ENCODE results near the gene RSAD1. TPM values are rescaled to one million over a fixed set of nuclear protein-coding genes. Genes with fewer than 3 reads are reported as not detected.

The RSAD1 gene
- total and polyA plus RNA-seq, 10 of the 15 experiments (the other 5 are each of a cell fraction or from before 2014, with no cell fraction given), result 2.5 to 28.1 (median 22.6) TPM

DNA sequence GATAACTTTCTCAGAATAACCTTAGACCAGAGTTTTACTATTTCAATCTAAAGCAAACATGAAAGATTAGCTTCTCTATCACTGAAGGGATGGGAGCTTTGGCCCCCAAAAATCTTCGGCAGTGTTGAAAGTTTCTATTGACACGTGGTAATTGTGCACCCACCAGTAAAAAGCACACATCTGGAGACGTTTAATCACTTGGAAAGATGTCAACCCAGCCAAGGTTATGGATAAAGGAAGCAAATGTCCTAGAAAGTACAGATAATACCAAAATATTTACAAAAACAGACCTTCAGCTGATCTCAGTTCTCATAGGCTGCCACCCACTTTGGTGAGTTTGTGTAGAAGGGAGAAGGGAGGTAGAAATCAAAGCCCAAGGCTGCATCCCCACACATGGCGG lies 34.8 kb downstream of the RSAD1 start (continued):
- TF ChIP-seq SIX5 (IDR thresholded peaks at IDR 0.05; ENCODE audit: low read depth, low read length, severe bottlenecking) (no peak), NR2C2 (IDR thresholded peaks at IDR 0.05; ENCODE audit: borderline replicate concordance, control insufficient read depth, insufficient read length, low read depth) (no peak), MXI1 (IDR thresholded peaks at IDR 0.05; ENCODE audit: low read depth, low read length) (no peak)
- TF ChIP-seq, protein P1, sequence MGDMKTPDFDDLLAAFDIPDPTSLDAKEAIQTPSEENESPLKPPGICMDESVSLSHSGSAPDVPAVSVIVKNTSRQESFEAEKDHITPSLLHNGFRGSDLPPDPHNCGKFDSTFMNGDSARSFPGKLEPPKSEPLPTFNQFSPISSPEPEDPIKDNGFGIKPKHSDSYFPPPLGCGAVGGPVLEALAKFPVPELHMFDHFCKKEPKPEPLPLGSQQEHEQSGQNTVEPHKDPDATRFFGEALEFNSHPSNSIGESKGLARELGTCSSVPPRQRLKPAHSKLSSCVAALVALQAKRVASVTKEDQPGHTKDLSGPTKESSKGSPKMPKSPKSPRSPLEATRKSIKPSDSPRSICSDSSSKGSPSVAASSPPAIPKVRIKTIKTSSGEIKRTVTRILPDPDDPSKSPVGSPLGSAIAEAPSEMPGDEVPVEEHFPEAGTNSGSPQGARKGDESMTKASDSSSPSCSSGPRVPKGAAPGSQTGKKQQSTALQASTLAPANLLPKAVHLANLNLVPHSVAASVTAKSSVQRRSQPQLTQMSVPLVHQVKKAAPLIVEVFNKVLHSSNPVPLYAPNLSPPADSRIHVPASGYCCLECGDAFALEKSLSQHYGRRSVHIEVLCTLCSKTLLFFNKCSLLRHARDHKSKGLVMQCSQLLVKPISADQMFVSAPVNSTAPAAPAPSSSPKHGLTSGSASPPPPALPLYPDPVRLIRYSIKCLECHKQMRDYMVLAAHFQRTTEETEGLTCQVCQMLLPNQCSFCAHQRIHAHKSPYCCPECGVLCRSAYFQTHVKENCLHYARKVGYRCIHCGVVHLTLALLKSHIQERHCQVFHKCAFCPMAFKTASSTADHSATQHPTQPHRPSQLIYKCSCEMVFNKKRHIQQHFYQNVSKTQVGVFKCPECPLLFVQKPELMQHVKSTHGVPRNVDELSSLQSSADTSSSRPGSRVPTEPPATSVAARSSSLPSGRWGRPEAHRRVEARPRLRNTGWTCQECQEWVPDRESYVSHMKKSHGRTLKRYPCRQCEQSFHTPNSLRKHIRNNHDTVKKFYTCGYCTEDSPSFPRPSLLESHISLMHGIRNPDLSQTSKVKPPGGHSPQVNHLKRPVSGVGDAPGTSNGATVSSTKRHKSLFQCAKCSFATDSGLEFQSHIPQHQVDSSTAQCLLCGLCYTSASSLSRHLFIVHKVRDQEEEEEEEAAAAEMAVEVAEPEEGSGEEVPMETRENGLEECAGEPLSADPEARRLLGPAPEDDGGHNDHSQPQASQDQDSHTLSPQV (IDR thresholded peaks at IDR 0.05), result no peak

DNA sequence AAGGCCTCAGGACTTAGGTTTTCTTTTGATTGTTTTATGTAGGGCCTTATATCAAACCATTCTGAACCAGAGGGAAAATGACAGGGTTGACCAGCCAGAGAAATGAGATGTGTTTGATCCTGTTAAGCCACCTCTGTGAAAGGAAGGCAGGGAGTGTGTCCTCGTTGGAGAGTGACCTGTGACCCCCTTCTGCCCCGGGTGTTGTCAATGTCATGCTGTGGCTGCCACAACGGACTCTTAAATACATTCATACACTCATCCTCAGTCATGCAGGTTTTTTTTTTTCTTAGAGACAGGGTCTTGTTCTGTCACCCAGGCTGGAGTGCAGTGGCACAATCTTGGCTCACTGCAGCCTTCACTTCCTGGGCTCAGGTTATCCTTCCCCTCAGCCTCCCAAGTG lies 35.7 kb downstream of the RSAD1 start:
- Histone ChIP-seq H3K9ac (ENCODE audit: control insufficient read depth, insufficient read depth, low read length) (no peak overlapping the region), H3K4me2 (ENCODE audit: control insufficient read depth, insufficient read depth) (no peak overlapping the region), H3K4me1 (ENCODE audit: control insufficient read depth, insufficient read depth, low read length) (peaks cover 17% of the 10 kb centered on the region), H3K27ac (ENCODE audit: control insufficient read depth, insufficient read depth) (no peak overlapping the region), H3K79me2 (ENCODE audit: control insufficient read depth, insufficient read depth, low read length) (no peaks in the 10 kb centered on the region), H3K9me3 (replicated peaks; ENCODE audit: control insufficient read depth, insufficient read depth, low read length) (no peaks in the 10 kb centered on the region), H3K27me3 (replicated peaks in 1 of 2; ENCODE audit: control insufficient read depth in 2 of 2, insufficient read depth in 2 of 2, low read length in 1 of 2) (no peaks in the 10 kb centered on the region), H2AFZ (ENCODE audit: control insufficient read depth, low read depth, low read length) (no peak overlapping the region), H3K36me3 (ENCODE audit: control insufficient read depth in 2 of 2, insufficient read depth in 2 of 2, low read length in 1 of 2) (no peaks in the 10 kb centered on the region), H3K4me3 (no peak overlapping the region), H4K20me1 (ENCODE audit: control insufficient read depth, insufficient read depth) (no peaks in the 10 kb centered on the region)
- WGBS (ENCODE audit: insufficient coverage, insufficient replicate concordance, low lambda C conversion rate, missing lambda C conversion rate), result 68% methylated on average over 3 of the region's 3 CpGs
- FAIRE-seq (no peak), ATAC-seq (no peak), DNase-seq (ENCODE audit: low read depth, low spot score) (no peak)
- BruUV-seq (replicated peaks), result no TSS peak
- ChIA-PET RAD21 (ENCODE audit: unreplicated experiment) (interaction anchor here (1.5 kb wide), 1 partner anchor 28 kb away, joined by 3 read pairs; no protein-coding TSS in a partner anchor), CTCF (no interaction called here), SMC1A (ENCODE audit: uncharacterized antibody, unreplicated experiment) (no interaction called here), POLR2A (no interaction called here)
- in situ Hi-C loops (cut with MboI) (no loop called here), intact Hi-C loops (cut with micrococcal nuclease; ENCODE audit: unreplicated experiment) (no loop called here)
- TF ChIP-seq TBL1XR1 (IDR thresholded peaks at IDR 0.05; ENCODE audit: low read depth, low read length) (no peak), CBX5 (IDR thresholded peaks at IDR 0.05; ENCODE audit: low read depth) (no peak), BHLHE40 (IDR thresholded peaks at IDR 0.05; ENCODE audit: borderline replicate concordance in 1 of 2, low read depth in 2 of 2, low read length in 1 of 2) (no peak), ZNF24 (IDR thresholded peaks at IDR 0.05) (no peak)
- TF ChIP-seq, protein P2, sequence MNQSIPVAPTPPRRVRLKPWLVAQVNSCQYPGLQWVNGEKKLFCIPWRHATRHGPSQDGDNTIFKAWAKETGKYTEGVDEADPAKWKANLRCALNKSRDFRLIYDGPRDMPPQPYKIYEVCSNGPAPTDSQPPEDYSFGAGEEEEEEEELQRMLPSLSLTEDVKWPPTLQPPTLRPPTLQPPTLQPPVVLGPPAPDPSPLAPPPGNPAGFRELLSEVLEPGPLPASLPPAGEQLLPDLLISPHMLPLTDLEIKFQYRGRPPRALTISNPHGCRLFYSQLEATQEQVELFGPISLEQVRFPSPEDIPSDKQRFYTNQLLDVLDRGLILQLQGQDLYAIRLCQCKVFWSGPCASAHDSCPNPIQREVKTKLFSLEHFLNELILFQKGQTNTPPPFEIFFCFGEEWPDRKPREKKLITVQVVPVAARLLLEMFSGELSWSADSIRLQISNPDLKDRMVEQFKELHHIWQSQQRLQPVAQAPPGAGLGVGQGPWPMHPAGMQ (IDR thresholded peaks at IDR 0.05; ENCODE audit: borderline replicate concordance), result no peak

All from GM12878 (cell line).